SK-N-SH treated with all-trans-retinoic acid at 6 μM for 48 hours (cell line): Measurements from ENCODE around the gene HAP1.
"Not testable (repeated sequence)": the region's sequence is repeated elsewhere in the genome, so short reads cannot be mapped to it uniquely, and the experiment has no call there.

ENCODE experiments used
- CSDC2 ChIP-seq: fragments of 250-450 bp; sonication (Bioruptor Pico); IDR thresholded peaks from 2 replicates; pipeline ENCODE4 v1.5.0; 2020; ENCODE audit warnings: mild to moderate bottlenecking, moderate library complexity
- CSRNP3 ChIP-seq: fragments of 250-450 bp; sonication (Bioruptor Pico); IDR thresholded peaks from 2 replicates; pipeline ENCODE4 v1.5.1; 2021; ENCODE audit warnings: mild to moderate bottlenecking, moderate library complexity
- RARB ChIP-seq: fragments of 250-450 bp; sonication (Bioruptor Pico); IDR thresholded peaks from 2 replicates; pipeline ENCODE4 v1.8.0; 2021; ENCODE audit warnings: mild to moderate bottlenecking, moderate library complexity
- ZNF565 ChIP-seq: fragments of 450-650 bp; formaldehyde crosslinking; conservative IDR thresholded peaks from 2 replicates; pipeline ENCODE4 v1.5.0; 2020; ENCODE audit warnings: low read depth, mild to moderate bottlenecking, moderate library complexity
- ZNF8 ChIP-seq: fragments of 450-650 bp; formaldehyde crosslinking; IDR thresholded peaks from 2 replicates; pipeline ENCODE4 v1.5.0; 2020; ENCODE audit warnings: mild to moderate bottlenecking, moderate library complexity

- not testable (repeated sequence) for TF ChIP-seq CSDC2; ZNF565 (CRISPR knock-in tag); RARB; ZNF8 (CRISPR knock-in tag); CSRNP3
Measured at GRCh38 chr17:41700843-41701242, 33.6 kb downstream of the HAP1 start.
